HuH-7.5 (cell line): ENCODE measurements around the gene SERINC2.
A peak's percentile ranks its signal among the peaks of the same experiment; 100 is the strongest.
"Not testable (repeated sequence)": the region's sequence is repeated elsewhere in the genome, so short reads cannot be mapped to it uniquely, and the experiment has no call there.

ENCODE experiments used
- DNase-seq: peaks from one replicate; pipeline ENCODE4 v3.0.0; 2011; ENCODE audit warnings: low spot score

The SERINC2 gene

GRCh38 chr1:31414980-31415370 is 2.0 kb downstream of the SERINC2 start:
- no peak for DNase-seq

- DNase-seq, result no peak
Measured at GRCh38 chr1:31415658-31416057, 2.6 kb downstream of the SERINC2 start.

GRCh38 chr1:31416101-31416736 is 3.2 kb downstream of the SERINC2 start:
- DNase-seq, result no peak

- peak; percentile 58 for DNase-seq
Measured at GRCh38 chr1:31417148-31417547, 4.1 kb downstream of the SERINC2 start.

DNA sequence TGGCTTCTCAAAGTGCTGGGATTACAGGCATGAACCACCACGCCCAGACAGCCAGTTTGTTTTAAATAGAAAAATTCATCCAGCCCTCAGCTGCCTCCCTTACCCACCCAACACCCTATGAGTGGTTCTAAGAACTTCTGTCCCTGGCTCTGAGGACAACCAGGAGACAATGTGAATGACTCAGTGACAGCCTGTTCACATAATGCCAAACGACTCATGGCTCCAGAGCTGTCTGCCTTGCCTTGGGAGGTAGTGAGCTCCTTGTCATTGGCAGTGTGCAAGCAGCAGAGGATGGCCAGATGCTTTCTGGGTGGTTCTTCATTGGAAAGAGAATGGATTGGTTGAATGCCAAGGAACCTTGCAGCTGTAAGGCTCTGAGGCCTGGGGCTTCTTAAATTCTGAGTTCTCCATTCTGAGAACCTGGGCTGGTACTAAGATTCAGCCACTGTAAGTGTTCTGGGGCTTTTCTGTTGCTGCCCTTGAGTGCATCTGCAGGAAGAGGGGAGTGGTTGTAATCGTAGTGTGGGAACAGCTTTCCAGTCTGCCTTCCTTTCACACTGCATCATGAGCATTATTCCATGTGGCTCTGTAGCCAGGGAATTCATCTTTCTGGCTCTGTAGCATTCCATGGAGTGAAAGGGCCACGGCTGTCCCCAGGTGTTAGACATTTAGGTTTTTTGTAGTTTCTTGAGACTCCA is 5.8 kb downstream of the SERINC2 start:
- DNase-seq, result no peak

GRCh38 chr1:31420716-31421115 is 7.7 kb downstream of the SERINC2 start:
- no peak for DNase-seq

DNA sequence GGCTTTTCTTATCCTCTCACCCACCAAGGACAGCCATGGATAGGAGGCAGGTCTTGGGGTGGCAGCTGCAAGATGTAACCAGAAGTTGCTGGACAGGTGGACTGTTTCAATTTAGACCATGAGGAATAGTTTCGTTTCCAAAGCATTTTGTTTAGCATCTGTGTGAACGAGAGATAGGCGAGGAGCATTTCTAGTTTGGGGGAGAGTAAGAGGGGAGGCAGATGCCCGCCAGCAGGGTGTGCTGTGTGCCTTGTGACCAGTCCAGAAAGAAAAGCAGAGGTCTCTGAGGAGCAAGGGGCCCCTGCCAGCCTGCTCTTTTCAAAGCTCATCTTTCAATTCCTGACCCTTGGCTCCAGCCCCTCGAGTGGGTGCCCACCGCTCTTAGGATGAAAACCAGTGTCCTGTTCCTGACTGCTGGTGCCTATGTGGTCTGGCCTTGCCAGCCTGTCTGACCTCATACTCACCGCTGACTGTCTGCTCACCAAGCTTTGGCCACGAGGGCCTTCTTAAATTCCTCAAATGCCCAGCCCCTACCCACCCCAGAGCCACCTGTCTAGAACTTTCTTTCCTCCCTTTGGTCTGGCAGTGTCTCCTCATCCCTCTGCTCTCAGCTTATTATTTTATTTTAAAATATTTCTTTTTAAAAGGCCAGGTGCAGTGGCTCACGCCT is 8.5 kb downstream of the SERINC2 start:
- DNase-seq, result no peak

DNA sequence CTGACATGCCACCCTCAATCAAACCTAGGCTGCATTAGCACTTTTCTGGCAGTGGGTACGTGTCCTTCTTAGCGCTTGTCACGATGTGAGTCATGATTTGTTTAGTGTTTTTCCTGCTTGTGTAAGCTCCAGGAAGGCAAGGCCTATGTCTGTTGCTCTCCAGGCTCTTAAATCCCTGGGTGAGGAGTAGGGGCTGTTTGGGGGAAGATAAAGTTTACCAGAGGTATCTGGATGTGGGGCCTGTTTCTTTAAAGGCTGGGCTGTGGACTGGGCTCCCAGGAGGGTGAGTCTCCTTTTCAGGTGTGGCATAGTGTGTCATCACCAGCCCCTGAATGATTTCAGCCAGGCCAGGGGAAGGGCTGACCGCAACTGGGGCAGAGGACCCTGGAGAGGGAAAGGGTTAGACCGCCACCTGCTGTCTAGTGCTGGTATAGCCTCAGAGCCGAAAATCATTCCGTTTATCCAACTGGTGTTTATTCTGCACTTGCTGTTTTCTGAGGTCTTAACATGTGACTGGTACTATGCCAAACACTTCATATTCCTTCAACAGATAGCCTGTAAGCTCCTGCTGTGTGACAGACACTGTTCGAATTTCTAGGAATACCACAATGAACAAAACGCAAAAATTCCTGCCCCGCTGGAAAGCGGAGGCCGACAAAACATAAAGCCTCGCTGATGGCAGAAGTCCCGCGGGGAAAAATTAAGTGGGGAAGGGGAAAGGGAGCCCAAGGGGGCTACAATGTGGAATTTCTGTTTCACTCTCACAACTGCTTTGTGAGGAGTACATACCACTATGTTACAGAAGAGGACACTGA is 9.7 kb downstream of the SERINC2 start:
- peak; percentile 83 for DNase-seq

DNA sequence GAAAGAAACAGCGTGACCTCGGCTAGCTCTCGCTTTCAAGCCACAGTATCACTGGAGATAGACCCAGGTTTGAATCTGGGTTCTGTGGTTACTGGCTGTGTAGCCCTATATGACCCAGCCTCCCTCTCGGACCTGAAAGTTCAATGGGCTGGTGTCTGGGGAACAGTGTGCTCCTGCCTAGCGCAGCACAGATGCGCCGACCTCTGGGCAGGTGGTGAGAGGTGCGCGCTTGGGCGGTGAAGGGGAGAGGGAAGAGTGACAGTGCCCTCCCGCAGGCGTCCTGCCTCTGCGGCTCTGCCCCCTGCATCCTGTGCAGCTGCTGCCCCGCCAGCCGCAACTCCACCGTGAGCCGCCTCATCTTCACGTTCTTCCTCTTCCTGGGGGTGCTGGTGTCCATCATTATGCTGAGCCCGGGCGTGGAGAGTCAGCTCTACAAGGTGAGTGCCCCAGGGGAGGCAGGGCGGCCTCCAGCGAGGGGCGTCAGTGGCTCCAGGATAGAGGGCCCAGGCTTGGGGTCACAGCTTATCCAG is 10.5 kb downstream of the SERINC2 start:
- no peak for DNase-seq

DNA sequence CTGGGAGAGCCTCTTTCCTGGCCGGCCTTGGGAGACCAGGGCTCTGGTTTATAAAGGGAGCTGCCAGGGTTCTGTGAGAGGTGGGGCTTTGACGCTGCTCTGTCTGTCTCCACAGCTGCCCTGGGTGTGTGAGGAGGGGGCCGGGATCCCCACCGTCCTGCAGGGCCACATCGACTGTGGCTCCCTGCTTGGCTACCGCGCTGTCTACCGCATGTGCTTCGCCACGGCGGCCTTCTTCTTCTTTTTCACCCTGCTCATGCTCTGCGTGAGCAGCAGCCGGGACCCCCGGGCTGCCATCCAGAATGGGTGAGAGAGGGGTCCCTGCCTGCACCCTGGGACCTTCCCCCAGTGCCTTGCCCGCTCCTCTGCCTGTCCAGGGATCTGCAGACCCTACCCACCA is 11.6 kb downstream of the SERINC2 start:
- no peak for DNase-seq

DNA sequence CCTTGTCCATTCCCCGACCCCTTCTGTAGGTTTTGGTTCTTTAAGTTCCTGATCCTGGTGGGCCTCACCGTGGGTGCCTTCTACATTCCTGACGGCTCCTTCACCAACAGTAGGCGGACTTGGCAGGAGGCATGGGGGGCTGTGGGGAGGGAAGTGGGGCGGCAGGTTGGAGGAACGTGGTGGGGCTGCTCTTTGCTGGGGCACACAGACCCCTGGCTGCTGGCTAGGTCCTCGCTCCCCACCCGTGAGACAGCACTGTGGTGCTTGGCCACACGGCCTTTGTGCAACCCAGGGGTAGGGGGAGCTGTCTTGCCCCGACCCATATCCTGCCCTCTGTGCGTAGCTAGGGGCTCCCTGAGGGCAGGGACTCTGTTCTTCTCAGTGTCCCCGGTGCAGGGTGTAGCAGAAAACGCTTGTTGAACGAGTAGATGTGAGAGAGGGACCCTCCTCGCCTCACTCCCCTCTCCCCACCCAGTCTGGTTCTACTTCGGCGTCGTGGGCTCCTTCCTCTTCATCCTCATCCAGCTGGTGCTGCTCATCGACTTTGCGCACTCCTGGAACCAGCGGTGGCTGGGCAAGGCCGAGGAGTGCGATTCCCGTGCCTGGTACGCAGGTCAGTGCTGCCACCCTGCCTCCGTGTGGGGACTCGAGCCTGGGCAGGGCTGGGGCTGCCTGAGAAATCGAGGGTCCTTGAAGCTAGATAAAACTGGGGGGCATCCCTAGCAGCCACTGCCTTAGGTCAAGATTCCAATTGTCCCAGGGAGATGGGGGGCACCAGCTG is 12.5 kb downstream of the SERINC2 start:
- no peak for DNase-seq

DNA sequence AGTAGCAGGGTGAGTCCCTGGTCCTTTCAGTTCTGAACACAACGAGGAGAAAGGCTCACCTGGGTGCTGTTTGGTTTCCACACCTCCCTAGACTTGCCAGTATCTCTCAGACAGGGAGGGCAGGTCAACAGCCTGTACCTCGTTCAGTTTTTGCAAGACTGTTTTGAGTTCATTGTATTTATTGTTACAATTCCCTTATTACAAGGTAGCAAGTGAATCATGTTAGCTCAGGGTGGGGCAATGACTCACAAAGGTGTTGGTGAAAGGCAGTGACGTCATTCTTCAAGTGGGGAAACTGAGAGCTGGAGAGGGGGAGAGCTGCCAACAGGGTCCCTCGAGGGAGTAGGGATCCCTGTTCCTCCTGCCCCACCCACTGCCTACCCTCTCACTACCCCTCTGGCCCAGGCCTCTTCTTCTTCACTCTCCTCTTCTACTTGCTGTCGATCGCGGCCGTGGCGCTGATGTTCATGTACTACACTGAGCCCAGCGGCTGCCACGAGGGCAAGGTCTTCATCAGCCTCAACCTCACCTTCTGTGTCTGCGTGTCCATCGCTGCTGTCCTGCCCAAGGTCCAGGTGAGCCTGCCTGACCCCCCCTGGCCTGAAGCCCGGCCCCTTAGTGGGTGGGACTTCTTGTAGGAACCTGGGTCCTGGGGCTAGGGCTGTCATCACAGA is 13.4 kb downstream of the SERINC2 start:
- DNase-seq, result no peak

DNA sequence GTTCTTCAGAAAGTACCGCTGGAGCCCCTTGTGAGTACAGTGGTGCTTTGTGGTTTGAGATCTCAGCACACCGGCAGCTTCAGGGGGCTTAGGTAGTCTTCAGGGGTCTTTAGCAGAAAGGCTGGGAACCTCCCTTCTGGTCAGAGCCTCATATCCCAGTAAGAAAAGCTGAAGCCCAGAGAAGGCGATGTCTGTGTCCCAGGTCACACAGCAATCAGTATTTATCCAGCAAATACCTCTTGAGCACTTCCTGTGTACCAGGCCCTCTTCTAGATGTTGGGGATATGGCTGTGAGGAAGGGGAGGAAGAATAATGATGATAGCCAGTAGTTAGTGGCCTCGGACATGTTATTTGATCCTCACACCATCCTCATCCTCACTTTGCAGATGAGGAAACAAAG is 14.3 kb downstream of the SERINC2 start:
- no peak for DNase-seq

- no peak for DNase-seq
Measured at GRCh38 chr1:31428436-31429221, 15.6 kb downstream of the SERINC2 start.

DNA sequence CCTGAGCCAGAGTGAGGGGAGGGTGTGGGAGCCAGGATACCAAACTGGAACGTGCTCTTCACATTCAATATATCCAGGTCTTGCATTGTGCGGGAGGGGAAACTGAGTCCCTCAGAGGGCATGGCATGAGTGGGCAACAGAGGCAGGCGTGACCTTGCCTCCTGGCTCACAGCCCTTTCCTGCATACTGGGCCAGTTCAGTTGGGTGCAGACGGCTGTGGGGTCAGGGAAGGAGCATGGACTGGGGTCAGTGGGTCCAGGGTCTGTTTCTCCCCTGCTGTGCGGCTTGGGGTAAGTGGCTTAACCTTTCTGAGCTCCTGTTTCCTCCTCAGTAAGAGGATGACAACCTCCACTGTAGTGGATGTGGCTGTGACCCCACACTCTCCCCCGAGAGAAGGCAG is 16.6 kb downstream of the SERINC2 start:
- DNase-seq, result no peak

DNA sequence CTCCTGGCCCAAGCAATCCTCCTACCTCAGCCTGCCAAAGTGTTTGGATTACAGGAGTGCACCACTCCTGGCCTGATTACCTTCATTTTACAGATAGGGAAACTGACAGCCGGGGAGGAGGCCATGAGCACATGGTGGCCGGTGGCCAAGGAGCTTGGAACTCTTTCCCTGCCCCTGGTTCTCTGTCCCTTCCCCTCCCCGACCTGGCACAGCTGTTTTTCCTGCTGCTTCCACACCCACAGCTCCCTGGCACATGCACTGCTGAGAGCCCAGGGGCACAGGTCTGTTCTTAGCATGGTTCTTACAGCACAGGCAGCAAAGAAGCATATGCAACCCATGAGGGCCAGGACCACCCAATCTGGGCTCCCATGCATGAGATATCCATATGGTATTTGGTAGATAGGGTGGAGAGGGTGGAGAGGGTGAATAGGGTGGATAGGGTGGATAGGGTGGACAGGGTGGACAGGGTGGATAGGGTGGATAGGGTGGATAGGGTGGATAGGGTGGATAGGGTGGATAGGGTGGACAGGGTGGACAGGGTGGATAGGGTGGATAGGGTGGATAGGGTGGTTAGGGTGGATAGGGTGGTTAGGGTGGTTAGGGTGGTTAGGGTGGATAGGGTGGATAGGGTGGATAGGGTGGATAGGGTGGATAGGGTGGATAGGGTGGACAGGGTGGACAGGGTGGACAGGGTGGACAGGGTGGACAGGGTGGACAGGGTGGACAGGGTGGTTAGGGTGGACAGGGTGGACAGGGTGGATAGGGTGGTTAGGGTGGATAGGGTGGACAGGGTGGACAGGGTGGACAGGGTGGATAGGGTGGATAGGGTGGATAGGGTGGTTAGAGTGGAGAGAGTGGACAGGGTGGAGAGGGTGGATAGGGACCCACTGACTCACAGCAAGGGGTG is 18.6 kb downstream of the SERINC2 start:
- DNase-seq, result not testable (repeated sequence)

DNA sequence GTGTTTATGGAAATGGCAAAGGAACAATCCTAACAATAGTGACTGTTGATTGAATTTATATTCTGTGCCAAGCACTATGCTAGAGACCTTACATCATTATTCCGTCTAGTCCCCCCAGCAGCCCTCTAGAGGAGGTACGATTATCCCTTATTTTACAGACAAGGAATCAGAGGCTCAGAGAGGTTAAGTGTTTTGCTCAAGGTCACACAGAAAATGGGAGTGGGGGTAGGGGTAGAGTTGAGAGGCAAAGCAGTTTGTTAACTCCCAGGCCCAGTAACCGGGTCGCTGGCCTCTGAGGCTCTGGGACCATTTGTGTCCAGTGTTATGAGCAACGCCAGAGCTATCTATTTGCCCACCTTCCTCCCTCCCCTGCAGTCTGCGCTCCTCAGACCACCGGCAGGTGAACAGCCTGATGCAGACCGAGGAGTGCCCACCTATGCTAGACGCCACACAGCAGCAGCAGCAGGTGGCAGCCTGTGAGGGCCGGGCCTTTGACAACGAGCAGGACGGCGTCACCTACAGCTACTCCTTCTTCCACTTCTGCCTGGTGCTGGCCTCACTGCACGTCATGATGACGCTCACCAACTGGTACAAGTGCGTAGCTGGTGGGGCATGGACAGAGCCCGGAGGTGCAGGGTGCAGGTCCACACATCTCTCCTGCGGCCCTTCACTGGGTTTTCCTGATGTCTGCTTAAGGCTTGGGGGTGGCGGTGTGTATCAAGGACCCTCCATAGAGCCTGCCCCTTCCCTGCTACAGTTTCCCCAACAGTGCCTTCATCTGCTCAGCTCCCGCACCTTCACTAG is 19.8 kb downstream of the SERINC2 start:
- DNase-seq, result no peak

- DNase-seq, result no peak
Measured at GRCh38 chr1:31433396-31433930, 20.4 kb downstream of the SERINC2 start.
